CD4-positive, alpha-beta T cell treated with Interleukin-17A for 4 hours (primary cell): ENCODE results near the gene CSAG2.

Experiments
- DNase-seq: peaks from one replicate; pipeline ENCODE4 v3.0.0-alpha.2; 2020; ENCODE audit warnings: mixed read lengths

The CSAG2 gene

DNA sequence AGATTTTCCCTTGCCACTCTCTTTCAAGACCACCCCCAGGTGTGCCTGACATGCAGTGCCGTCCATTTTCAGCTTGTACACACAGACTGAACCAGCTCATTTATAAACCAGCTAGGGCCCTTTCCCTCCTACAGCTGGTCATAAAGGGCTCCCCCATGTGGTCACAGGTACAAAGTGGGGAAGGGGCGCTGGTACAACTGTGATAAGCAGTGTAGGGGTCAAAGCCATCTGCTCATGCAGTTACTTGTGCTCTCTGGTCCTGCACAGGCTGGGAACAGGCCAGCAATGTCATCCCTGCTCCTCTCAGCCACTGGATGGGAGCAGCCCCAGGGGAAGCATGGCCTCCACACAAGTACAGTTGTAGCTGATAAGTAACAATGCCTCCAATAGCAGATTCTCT lies 50.8 kb downstream of the CSAG2 start:
- no peak for DNase-seq
